GM18517 (cell line): ENCODE results near the gene AUNIP.

Experiments
- ATAC-seq: cut with Tn5 transposase; IDR thresholded peaks from one replicate; pipeline ENCODE4 v1.9.1; 2021; ENCODE audit warnings: mild to moderate bottlenecking, moderate library complexity; ENCODE audit not compliant: unreplicated experiment

The AUNIP gene

DNA sequence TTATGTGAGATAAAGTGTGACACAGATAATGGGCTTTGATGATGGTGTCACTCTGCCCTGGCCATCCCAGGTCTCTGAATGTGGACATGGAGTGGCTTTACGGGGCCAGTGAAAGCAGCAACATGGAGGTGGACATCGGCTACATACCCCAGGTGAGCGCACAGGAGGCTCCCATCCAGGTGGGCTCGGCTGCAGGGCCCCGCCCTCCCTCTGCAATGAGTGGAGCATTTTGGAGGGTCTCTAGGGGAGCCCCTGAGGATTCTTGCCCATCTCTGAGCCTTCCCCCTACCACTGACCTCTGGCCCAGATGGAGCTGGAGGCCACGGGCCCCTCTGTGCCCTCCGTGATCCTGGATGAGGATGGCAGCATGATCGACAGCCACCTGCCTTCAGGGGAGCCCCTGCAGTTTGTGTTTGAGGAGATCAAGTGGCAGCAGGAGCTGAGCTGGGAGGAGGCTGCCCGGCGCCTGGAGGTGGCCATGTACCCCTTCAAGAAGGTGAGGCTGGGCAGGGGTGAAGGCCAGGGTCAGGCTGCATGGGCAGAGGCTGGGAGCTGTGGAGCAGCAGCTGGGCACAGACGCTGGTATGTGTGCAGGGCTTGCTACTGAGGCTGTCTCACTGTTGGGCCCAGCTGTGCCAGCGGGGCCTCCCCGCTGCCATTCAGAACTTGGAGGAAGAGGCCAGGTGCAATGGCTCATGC is 47.7 kb downstream of the AUNIP start:
- ATAC-seq, result no peak

- no peak for ATAC-seq
Measured at GRCh38 chr1:25810341-25811299, 48.6 kb downstream of the AUNIP start.

GRCh38 chr1:25809929-25810328 is 49.3 kb downstream of the AUNIP start:
- ATAC-seq, result no peak

GRCh38 chr1:25809283-25809926 is 49.9 kb downstream of the AUNIP start:
- no peak for ATAC-seq

DNA sequence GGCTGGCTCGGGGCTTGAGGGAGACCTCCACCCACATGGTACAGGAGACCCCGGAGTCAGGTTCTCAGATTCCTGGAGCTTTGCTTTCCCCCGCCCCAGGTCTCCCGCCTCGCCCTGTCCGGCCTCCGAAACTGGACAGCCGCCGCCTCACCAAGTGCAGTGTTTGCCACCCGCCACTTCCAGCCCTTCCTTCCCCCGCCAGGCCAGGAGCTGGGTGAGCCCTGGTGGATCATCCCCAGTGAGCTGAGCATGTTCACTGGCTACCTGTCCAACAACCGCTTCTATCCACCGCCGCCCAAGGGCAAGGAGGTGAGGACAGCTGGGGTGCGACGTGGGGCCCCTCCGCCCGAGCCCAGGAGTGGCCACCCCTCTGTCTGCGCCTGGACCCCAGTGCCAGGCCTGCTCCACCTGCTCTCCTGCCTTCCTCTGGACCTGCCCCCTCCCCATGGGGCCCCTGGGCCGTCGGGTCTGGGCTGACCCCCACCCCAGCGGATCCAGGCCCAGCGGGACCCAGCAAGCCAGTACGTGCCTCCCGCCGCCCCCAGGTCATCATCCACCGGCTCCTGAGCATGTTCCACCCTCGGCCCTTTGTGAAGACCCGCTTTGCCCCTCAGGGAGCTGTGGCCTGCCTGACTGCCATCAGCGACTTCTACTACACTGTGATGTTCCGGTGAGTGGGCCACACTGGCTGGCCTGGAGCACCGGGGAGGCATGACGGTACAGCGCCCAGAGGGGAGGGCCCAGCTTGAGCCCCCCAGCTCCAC is 50.6 kb downstream of the AUNIP start:
- no peak for ATAC-seq

DNA sequence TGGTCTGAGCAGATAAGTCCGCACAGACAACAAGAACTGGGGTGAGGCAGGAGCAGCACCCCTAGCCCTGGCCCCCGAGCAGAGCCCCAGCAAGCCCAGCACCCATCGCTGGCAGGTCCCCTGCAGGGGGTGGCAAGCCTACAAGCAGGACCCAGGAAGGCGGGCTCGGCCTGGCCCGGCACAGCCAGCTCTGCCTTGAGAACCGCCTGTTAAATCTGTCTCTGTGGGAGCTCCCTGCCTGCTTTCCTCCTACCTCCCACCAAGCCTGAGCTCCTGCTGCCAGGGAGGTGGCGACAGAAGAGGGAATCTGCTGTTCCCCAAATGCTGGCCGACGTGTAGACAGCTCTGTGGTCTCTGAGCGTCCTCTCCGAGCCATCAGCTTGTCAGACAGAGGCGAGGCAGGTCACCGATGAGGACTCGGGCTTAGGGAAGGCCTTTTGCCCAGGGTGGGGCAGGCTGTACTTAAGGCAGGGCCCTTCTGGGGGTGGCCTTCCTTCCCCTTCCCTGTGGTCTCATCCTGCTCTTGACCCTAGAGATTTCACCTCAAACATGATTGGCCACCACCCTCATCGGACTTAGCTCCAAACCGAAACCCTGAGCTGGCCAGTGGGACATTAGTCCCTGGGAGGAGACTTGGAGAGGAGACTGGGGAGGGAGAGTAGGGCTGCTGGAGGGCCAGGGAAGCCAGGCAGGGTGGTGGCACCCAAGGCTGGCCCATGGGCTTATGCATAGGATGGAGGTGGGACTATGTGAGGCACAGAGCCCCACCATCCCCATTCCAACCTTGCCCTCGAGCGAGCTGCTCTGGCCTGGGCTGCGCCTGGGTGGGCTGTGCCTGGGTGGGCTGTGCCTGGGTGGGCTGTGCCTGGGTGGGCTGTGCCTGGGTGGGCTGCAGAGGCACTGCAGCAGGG is 51.5 kb downstream of the AUNIP start:
- ATAC-seq, result no peak

- no peak for ATAC-seq
Measured at GRCh38 chr1:25806418-25806817, 52.8 kb downstream of the AUNIP start.

GRCh38 chr1:25805863-25806225 is 53.4 kb downstream of the AUNIP start:
- no peak for ATAC-seq

- ATAC-seq, result no peak
Measured at GRCh38 chr1:25804964-25805862, 54.0 kb downstream of the AUNIP start.

GRCh38 chr1:25804244-25804963 is 54.9 kb downstream of the AUNIP start:
- ATAC-seq, result no peak

DNA sequence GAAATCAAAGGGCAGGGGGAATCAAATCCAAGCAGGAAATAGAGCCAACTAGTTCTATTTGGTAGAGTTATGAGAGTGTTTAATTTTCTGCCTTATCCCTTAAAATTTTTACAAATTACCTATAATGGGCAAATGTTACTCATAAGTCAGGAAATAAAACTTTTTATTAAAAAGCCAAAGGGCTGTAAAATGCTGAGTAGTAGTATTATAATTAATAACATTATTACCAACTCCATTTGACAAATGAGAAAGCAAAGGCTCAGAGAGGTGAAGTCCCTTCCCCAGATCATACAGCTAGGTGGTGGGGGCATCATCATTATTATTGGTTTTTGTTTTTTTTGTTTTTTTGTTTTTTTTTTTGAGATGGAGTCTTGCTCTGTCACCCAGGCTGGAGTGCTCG is 55.9 kb downstream of the AUNIP start:
- ATAC-seq, result no peak

- no peak for ATAC-seq
Measured at GRCh38 chr1:25802915-25803314, 56.3 kb downstream of the AUNIP start.

- no peak for ATAC-seq
Measured at GRCh38 chr1:25800703-25801377, 58.4 kb downstream of the AUNIP start.

GRCh38 chr1:25799935-25800702 is 59.1 kb downstream of the AUNIP start, which contains the start of gene SELENON:
Gene SELENON, plus strand, starts transcription at chr1:25800193. Its CDS starts 38 bp downstream, at chr1:25800231.
- no peak for ATAC-seq

- no peak for ATAC-seq
Measured at GRCh38 chr1:25799352-25799934, 59.8 kb downstream of the AUNIP start.

- ATAC-seq, result no peak
Measured at GRCh38 chr1:25798666-25799351, 60.4 kb downstream of the AUNIP start.
